HG03039 (cell line): ENCODE measurements around the gene SRP9.
"Not testable (repeated sequence)": the region's sequence is repeated elsewhere in the genome, so short reads cannot be mapped to it uniquely, and the experiment has no call there.

ENCODE experiments used
- ATAC-seq: cut with Tn5 transposase; IDR thresholded peaks from one replicate; pipeline ENCODE4 v1.9.1; 2021; ENCODE audit warnings: mild to moderate bottlenecking, moderate library complexity; ENCODE audit not compliant: unreplicated experiment

The SRP9 gene

DNA sequence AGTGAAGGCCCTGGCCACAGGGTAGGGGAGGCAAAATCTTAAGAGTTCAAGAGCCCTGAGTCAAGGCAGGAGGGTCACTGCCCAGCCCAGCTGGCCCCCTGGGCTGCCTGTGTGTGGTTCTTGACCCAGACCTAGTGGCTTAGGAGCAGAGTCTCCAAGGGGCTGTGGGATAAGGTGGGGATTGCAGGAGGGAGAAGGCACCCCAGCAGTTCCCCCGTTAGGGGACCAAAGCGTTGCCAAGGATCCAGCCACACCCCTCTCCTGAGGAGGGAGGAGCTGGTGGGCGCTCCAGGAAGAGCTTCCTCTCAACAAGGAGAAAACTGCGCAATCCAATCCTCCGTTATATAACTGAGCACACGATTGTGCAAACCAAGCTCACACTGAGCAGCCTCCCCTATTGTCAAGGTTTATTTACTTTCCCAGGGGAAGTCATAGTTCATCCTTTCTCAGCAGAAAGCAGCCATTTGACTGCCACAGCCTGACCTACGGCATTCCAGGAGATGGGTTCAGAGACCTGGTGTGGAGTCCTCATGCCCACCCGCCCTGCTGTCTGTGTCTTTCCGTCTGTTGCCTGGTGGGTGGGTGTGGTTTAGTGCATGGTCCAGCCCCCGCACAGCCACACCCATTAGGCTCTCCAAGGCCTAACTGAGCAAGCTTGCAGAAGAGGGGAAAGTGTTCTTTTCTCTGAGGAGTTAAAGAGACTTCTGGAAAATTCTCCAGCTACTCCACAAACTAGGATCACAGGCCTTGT, 35.8 kb downstream of the SRP9 start:
- ATAC-seq, result no peak

DNA sequence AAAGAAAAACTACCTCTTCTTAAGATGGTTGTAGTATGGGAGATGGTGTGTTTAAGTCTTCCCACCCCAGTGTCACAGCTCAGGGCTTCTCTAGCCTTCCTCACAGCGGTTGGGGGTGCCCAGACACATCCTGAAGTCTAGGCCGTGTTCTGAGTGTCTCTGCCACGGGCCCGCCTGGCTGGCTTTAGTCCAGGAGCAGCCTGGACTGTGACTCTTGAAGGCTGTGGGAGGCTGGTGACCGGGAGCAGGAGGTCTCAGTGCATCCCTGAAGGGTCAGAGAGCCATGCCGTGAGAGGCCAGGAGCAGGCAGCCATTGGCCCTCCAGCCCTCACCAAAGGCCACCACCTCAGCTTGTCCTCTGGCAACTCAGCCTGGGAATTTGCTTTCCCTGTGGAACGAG, 36.8 kb downstream of the SRP9 start:
- ATAC-seq, result no peak

- ATAC-seq, result not testable (repeated sequence)
These were observed 37.5 kb downstream of the SRP9 start for GRCh38 chr1:225815090-225815489.

DNA sequence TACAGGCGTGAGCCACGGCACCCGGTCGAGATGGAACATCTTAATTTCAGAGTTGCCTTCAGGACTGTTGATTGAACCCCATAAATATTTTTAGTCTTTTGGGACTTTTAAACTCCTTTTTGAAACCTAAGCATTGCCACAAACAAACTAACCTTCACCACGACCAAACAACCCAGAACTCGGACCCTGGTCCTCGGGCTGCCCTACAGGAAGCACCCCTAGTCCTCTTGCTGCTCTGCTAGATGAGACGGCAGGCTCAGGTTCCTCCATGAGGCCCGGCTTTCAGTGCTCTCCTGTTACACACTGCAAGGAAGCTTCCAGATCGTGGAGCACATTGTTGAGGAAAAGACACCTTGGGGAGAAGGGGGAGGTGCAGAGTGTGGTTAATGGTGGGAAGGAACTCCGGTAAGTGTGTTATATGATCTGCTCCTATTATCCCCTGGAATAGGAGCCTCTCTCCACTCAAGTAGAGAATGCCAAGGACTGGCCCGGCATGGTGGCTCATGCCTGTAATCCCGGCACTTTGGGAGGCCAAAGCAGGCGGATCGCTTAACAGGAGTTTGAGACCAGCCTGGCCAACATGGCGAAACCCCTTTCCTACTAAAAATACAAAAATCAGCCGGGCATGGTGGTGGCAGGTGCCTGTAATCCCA, 38.0 kb downstream of the SRP9 start:
- no peak for ATAC-seq

DNA sequence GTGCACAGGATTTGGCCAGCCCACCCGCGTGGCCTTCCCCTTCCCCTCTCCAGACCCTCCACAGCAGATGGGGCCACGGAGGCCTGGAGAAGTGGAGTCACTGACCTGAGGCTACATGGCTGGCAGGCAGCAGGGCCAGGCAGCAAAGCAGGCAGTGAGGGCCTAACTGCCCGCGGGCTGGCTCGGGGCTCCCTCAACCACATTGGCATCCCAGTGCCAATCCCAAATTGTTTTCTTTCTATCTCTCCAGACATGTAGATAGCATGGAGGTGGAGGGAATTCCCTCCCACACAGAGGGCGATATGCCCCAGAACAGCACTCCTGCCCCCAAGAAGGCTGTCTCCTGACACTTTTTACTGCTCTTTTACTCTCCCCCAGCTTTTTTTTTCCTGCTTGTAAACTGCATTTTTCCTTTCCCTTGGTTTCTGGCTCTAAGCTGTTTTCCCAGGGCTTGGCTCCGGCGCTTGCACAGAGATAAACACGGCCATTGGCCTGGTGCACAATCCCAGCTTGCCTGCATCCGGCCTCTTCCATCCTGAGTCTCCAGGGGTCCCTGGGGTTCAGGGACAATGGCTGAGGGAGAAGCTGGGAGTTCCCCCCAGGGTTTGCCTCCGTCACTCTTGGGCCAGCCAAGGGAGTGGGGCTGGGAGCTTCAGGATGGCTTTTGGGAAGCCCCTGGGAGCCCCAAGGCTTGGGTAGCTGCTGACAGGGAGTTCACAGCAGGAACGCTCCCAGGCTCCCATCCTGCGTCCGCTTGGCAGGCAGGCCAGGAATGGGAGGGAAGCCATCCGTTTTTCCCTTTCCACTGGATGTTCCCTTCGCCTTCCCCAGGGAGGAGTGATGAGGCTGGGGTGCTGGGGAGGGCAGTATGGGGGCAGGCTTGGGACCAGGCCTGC, 39.3 kb downstream of the SRP9 start:
- no peak for ATAC-seq

GRCh38 chr1:225817611-225818061, 40.0 kb downstream of the SRP9 start:
- no peak for ATAC-seq

DNA sequence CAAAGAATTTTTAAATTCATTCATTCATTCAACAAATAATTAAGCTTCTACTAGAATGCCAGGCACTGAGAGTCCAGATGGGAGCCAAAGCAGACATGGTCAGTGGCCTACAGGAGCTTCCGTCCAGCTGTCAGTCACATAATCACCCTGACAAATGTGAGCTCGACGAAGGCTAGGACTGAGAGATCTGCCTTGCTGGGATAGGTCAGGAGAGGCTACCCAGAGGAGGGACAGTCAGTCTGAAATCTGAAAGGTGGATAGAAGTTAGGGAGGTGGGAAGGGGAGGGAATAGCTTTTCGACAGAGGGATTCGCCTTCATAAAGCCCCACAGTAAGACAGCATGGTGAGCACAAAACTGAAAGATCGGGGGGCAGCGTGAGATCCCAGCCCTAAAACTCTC, 40.6 kb downstream of the SRP9 start:
- no peak for ATAC-seq

- no peak for ATAC-seq
These were observed 41.9 kb downstream of the SRP9 start for GRCh38 chr1:225819346-225820192.

GRCh38 chr1:225820522-225821120, 43.0 kb downstream of the SRP9 start:
- ATAC-seq, result no peak

DNA sequence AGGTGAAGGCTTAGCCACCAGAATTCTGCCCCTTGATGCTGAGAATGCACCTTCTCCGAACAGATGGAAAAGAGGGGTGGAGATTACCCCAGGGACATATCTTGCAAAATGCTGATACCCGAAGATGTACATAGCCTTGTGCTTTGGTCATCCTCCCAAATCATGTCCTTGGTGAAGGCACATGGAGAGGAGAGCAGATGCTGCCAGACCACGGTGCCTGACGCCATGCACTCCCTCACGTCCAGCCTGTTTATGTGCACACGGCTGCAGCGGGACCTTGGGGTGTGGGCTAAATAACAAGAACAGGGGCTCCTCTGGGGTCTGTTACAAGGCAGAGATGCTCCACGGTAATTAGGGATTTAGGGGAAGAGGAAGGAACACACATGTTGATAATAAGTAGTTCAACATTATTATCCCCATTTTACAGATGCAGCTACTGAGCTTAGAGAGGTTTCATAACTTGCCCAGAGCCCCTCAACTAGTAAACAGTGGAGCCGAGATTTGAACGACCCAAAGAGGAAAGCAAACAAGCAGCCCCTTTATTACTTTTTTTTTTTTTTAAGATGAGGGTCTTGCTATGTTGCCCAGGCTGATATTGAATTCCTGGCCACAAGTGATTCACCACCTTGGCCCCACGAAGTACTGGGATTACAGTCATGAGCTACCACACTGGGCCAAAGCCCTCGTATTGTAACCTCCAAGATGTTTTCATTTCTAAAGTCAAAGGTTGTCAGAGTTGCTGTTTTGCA, 45.2 kb downstream of the SRP9 start:
- ATAC-seq, result no peak

GRCh38 chr1:225823811-225824261, 46.2 kb downstream of the SRP9 start:
- ATAC-seq, result no peak

- no peak for ATAC-seq
These were observed 46.9 kb downstream of the SRP9 start for GRCh38 chr1:225824533-225824941.

DNA sequence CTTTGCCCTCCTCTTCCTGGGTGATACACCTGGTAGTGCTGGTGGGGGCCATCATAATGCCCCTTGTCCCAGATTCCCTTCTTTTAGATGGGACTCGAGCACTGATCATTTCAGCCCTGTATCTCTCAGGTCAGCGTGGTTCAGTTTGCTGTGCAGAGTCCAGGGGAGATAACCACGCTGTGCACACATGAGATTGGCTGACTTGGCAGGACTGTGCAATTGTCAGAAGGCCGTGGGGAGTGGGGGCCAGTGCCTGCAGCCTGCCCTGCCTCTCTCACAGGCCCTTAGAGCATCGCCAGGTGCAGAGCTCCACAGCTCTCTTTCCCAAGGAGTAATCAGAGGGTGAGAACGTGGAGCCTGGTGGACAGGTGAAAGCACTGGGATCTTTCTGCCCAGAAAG, 47.5 kb downstream of the SRP9 start:
- no peak for ATAC-seq

DNA sequence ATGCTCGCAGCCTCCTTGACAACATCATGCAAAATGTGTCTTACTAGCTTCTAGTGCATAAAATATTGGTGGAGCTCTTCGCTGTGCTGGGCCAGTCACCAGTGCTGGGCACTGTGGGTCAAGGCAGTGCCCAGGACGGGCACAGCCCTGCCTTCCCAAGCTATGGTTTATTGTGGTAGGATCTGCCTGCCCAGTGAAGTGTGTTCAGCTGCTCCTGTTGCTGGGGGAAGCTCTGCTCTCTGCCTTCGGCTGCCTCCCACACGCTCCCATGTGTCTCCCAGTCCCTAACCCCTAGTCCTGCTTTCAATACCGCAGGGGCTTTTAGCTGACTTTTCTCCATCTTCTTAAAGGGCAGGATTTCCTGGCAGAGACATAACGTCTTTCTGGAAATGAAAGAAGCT, 48.0 kb downstream of the SRP9 start:
- no peak for ATAC-seq

- ATAC-seq, result no peak
These were observed 49.5 kb downstream of the SRP9 start for GRCh38 chr1:225827076-225827475.

DNA sequence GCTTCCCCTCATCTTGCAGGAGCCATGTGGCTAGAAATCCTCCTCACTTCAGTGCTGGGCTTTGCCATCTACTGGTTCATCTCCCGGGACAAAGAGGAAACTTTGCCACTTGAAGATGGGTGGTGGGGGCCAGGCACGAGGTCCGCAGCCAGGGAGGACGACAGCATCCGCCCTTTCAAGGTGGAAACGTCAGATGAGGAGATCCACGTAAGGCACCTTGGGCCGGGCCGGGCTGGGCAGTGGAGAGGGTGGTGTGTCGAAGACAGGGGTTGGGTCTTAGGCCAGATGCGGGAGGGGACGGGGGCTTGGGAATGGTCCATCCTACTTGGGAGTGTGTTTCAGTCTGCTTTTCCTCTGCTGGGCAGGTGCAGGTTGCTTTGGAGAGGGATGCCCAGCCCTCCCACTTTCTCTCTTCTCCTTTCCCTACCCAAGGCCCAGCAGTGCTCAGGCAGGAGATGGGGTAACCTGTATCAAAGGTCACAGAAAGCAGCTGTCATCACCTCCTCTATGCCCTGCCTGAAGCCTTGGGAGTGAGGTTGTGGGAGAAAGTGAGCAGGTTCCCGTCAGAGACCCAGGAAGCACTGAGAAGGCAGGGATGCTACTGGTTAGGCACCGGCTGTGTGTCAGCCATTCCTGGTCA, 51.2 kb downstream of the SRP9 start:
- no peak for ATAC-seq

DNA sequence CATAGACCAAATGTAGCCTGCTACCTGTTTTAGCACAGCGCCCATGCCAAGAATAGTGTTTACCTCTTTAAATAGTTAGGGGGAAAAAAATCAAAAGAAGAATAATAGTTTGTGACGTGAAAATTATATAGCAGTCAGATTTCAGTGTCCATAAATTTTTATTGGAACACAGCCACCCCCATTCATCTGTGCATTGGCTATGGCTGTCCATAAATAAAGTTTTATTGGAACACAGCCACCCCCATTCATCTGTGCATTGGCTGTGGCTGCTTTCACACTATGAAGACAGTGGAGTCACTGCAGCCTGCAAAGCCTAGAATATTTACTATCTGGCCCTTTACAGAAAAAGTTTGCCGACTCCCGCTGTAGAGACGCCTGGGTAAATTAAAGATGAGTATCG, 53.2 kb downstream of the SRP9 start:
- ATAC-seq, result no peak

GRCh38 chr1:225834417-225835329, 57.0 kb downstream of the SRP9 start:
- ATAC-seq, result no peak
